GM23338 (cell line): ENCODE measurements around the gene HSP90AB1. TPM values are rescaled to one million over a fixed set of nuclear protein-coding genes. Genes with fewer than 3 reads are reported as not detected.

ENCODE experiments used
- ATAC-seq: fragments of 200-7000 bp; cut with Tn5 transposase; 3 replicates; pipeline ENCODE4 v1.9.1; 2020
- DNase-seq: peaks from one replicate; pipeline ENCODE4 v3.0.0-alpha.2; 2015; ENCODE audit warnings: low spot score
- H2AFZ ChIP-seq: fragments of 200-600 bp; sonication (generic); 2 replicates; pipeline ENCODE4 v1.8.0; 2016; ENCODE audit warnings: antibody characterized with exemption, mild to moderate bottlenecking, moderate library complexity
- H3F3A ChIP-seq: fragments of 200-600 bp; sonication (generic); replicated peaks from 2 replicates; pipeline ENCODE4 v1.8.0; 2017; ENCODE audit warnings: antibody characterized with exemption, mixed run types, low read depth
- H3K27ac ChIP-seq: fragments of 200-600 bp; sonication (generic); 2 replicates; pipeline ENCODE4 v1.6.1; 2016; ENCODE audit warnings: low read depth
- H3K27me3 ChIP-seq: fragments of 200-600 bp; sonication (generic); 2 replicates; pipeline ENCODE4 v1.8.0; 2016; ENCODE audit warnings: mild to moderate bottlenecking, mixed run types, moderate library complexity; ENCODE audit not compliant: insufficient read depth
- H3K36me3 ChIP-seq: fragments of 200-600 bp; sonication (generic); 2 replicates; pipeline ENCODE4 v1.8.0; 2016; ENCODE audit warnings: mild to moderate bottlenecking; ENCODE audit not compliant: insufficient read depth
- H3K4me1 ChIP-seq: fragments of 200-600 bp; sonication (generic); 2 replicates; pipeline ENCODE4 v1.8.0; 2016; ENCODE audit warnings: mild to moderate bottlenecking, moderate library complexity; ENCODE audit not compliant: insufficient read depth
- H3K4me2 ChIP-seq: fragments of 200-600 bp; sonication (generic); 2 replicates; pipeline ENCODE4 v1.7.1; 2017; ENCODE audit warnings: mixed run types
- H3K4me3 ChIP-seq: fragments of 200-600 bp; sonication (generic); 2 replicates; pipeline ENCODE4 v1.6.1; 2016; ENCODE audit warnings: mixed run types
- H3K79me2 ChIP-seq: fragments of 200-600 bp; sonication (generic); replicated peaks from 2 replicates; pipeline ENCODE4 v1.8.0; 2017; ENCODE audit warnings: mild to moderate bottlenecking; ENCODE audit not compliant: insufficient read depth
- H3K9me2 ChIP-seq: fragments of 200-600 bp; sonication (generic); 2 replicates; pipeline ENCODE4 v1.8.0; 2017; ENCODE audit not compliant: insufficient read depth
- H4K20me1 ChIP-seq: fragments of 200-600 bp; sonication (generic); replicated peaks from 2 replicates; pipeline ENCODE4 v1.8.0; 2017; ENCODE audit warnings: mild to moderate bottlenecking; ENCODE audit not compliant: insufficient read depth
- H3K27ac Mint-ChIP-seq: 2 replicates; pipeline ENCODE4 v1.8.0; 2020; ENCODE audit warnings: inconsistent platforms, mild to moderate bottlenecking, moderate library complexity, mixed read lengths
- H3K27me3 Mint-ChIP-seq: 3 replicates; pipeline ENCODE4 v1.8.0; 2022; ENCODE audit warnings: low read depth, mild to moderate bottlenecking, moderate library complexity, mixed read lengths, inconsistent platforms; ENCODE audit not compliant: insufficient read depth, poor library complexity
- H3K36me3 Mint-ChIP-seq: 3 replicates; pipeline ENCODE4 v1.8.0; 2021; ENCODE audit warnings: low read depth, mild to moderate bottlenecking, inconsistent platforms, moderate library complexity, mixed read lengths
- H3K4me1 Mint-ChIP-seq: 3 replicates; pipeline ENCODE4 v1.8.0; 2020; ENCODE audit warnings: mild to moderate bottlenecking, inconsistent platforms, mixed read lengths
- H3K4me3 Mint-ChIP-seq: 3 replicates; pipeline ENCODE4 v1.8.0; 2021; ENCODE audit warnings: moderate library complexity, mild to moderate bottlenecking, inconsistent platforms, mixed read lengths
- H3K9me3 Mint-ChIP-seq: 3 replicates; pipeline ENCODE4 v1.8.0; 2020; ENCODE audit warnings: moderate library complexity, mild to moderate bottlenecking, inconsistent platforms, mixed read lengths
- CREB1 ChIP-seq: fragments of 250-450 bp; sonication (Bioruptor Pico); IDR thresholded peaks from 2 replicates; pipeline ENCODE4 v1.5.0; 2020; ENCODE audit warnings: low read depth, mild to moderate bottlenecking, moderate library complexity
- CTCF ChIP-seq, 2 experiments: fragments of 200-600 bp in 1 of 2; sonication (generic) in 1 of 2; conservative IDR thresholded peaks; 2 replicates each; pipeline versions ENCODE4 v1.5.1 to v1.6.1; 2016 to 2017; ENCODE audit warnings: antibody characterized with exemption in 2 of 2, low read depth in 2 of 2, mild to moderate bottlenecking in 2 of 2, moderate library complexity in 1 of 2
- ETS1 ChIP-seq: IDR thresholded peaks from 2 replicates; pipeline ENCODE4 v1.6.1; 2016; ENCODE audit warnings: antibody characterized with exemption
- EZH2 ChIP-seq: fragments of 200-600 bp; sonication (generic); IDR thresholded peaks from one replicate; pipeline ENCODE4 v1.8.0; 2017; ENCODE audit warnings: antibody characterized with exemption, mild to moderate bottlenecking, low read depth; ENCODE audit not compliant: unreplicated experiment
- EZH2phosphoT487 ChIP-seq: fragments of 200-600 bp; sonication (generic); IDR thresholded peaks from one replicate; pipeline ENCODE4 v1.8.1; 2018; ENCODE audit warnings: antibody characterized with exemption; ENCODE audit not compliant: unreplicated experiment
- JUNB ChIP-seq: IDR thresholded peaks from one replicate; pipeline ENCODE4 v1.6.1; 2016; ENCODE audit warnings: antibody characterized with exemption; ENCODE audit not compliant: unreplicated experiment
- NANOG ChIP-seq: IDR thresholded peaks from 2 replicates; pipeline ENCODE4 v1.6.1; 2016; ENCODE audit warnings: antibody characterized with exemption, borderline replicate concordance
- POLR2AphosphoS5 ChIP-seq: IDR thresholded peaks from 2 replicates; pipeline ENCODE4 v1.6.1; 2016; ENCODE audit warnings: antibody characterized with exemption, low read depth
- REST ChIP-seq: IDR thresholded peaks from one replicate; pipeline ENCODE4 v1.6.1; 2018; ENCODE audit warnings: antibody characterized with exemption; ENCODE audit not compliant: unreplicated experiment
- STAT1 ChIP-seq: IDR thresholded peaks from one replicate; pipeline ENCODE4 v1.6.1; 2016; ENCODE audit warnings: antibody characterized with exemption; ENCODE audit not compliant: unreplicated experiment
- ZNF114 ChIP-seq: fragments of 250-450 bp; sonication (Bioruptor Pico); IDR thresholded peaks from 2 replicates; pipeline ENCODE4 v1.5.0; 2020; ENCODE audit warnings: mild to moderate bottlenecking, moderate library complexity
- ZNF331 ChIP-seq: fragments of 250-450 bp; sonication (Bioruptor Pico); IDR thresholded peaks from 2 replicates; pipeline ENCODE4 v1.5.0; 2020; ENCODE audit warnings: low read depth, mild to moderate bottlenecking, moderate library complexity
- ZNF462 ChIP-seq: fragments of 250-450 bp; sonication (Bioruptor Pico); IDR thresholded peaks from 2 replicates; pipeline ENCODE4 v1.5.0; 2020; ENCODE audit warnings: mild to moderate bottlenecking, moderate library complexity
- polyA plus RNA-seq: library from polyadenylated mRNA; unstranded; fragments of >200 nt; fragmentation: Nextera tagmentation; extraction: Ambion mirVana; gene quantifications from 2 replicates; pipeline ENCODE4 v1.2.1, GENCODE V29; 2016
- total RNA-seq: library from RNA; depleted of rRNA; stranded (reverse); fragments of >200 nt; shearing (Covaris generic); gene quantifications from 2 replicates; pipeline ENCODE4 v1.2.3, GENCODE V29; 2014

The HSP90AB1 gene
- total and polyA plus RNA-seq, 2 experiments from 2014 or later, result 1,425 to 2,361 TPM

- no peaks in the 10 kb centered on the region for H3K36me3 ChIP-seq
- DNase-seq (no peak), ATAC-seq (no peak)
- TF ChIP-seq EZH2phosphoT487, result no peak
- TF ChIP-seq NANOG, result no peak
- no peak for TF ChIP-seq CREB1
- no peak for TF ChIP-seq ZNF114 (CRISPR knock-in tag)
- TF ChIP-seq STAT1, result no peak
- TF ChIP-seq POLR2AphosphoS5, result no peak
- TF ChIP-seq EZH2, result no peak
- TF ChIP-seq ZNF331 (CRISPR knock-in tag), result no peak
- no peak for TF ChIP-seq REST
- TF ChIP-seq ETS1, result no peak
- no peak for TF ChIP-seq ZNF462 (CRISPR knock-in tag)
- TF ChIP-seq JUNB, result no peak
- TF ChIP-seq CTCF (conservative IDR thresholded peaks at IDR 0.05; ENCODE audit: low read depth in 2 of 2), result no peak
- H4K20me1 ChIP-seq, result no peaks in the 10 kb centered on the region
- Mint-ChIP-seq H3K4me1 (peaks cover 7% of the 10 kb centered on the region), H3K27me3 (peaks cover 12% of the 10 kb centered on the region), H3K27ac (no peak overlapping the region), H3K9me3 (no peaks in the 10 kb centered on the region; the same call in 2 of the 3 replicates), H3K4me3 (no peak overlapping the region), H3K36me3 (no peaks in the 10 kb centered on the region; the same call in 2 of the 3 replicates)
- H3K27me3 ChIP-seq, result 0 out of 2 replicates have a peak, but pooled peaks cover 5% of the 10 kb centered on the region
- no peaks in the 10 kb centered on the region for H3F3A ChIP-seq
- no peak overlapping the region for H3K4me2 ChIP-seq
- H3K27ac ChIP-seq, result no peak overlapping the region
- no peak overlapping the region for H3K4me3 ChIP-seq
- H3K4me1 ChIP-seq, result no peaks in the 10 kb centered on the region
- no peaks in the 10 kb centered on the region for H3K79me2 ChIP-seq
- no peak overlapping the region for H2AFZ ChIP-seq
- no peaks in the 10 kb centered on the region for H3K9me2 ChIP-seq
Measured at GRCh38 chr6:44286285-44286565, 39.3 kb downstream of the HSP90AB1 start.
